ES-I3 (cell line): Measurements from ENCODE around the gene SSBP3.
"Not testable (repeated sequence)": the region's sequence is repeated elsewhere in the genome, so short reads cannot be mapped to it uniquely, and the experiment has no call there.

Source experiments
- H3K36me3 ChIP-seq: 2 replicates; pipeline ENCODE4 v1.6.1; 2013; ENCODE audit warnings: mild to moderate bottlenecking, low read length, control low read depth, moderate library complexity; ENCODE audit not compliant: insufficient read depth
- H3K4me1 ChIP-seq: 2 replicates; pipeline ENCODE4 v1.6.1; 2013; ENCODE audit warnings: mild to moderate bottlenecking, control low read depth, low read length; ENCODE audit not compliant: insufficient read depth
- H3K9ac ChIP-seq: 2 replicates; pipeline ENCODE4 v1.6.1; 2013; ENCODE audit warnings: low read depth, mild to moderate bottlenecking, low read length, moderate library complexity
- H3K9me3 ChIP-seq: 2 replicates; pipeline ENCODE4 v1.6.1; 2013; ENCODE audit warnings: mild to moderate bottlenecking, low read length, moderate library complexity; ENCODE audit not compliant: control insufficient read depth, insufficient read depth

Gene SSBP3

DNA sequence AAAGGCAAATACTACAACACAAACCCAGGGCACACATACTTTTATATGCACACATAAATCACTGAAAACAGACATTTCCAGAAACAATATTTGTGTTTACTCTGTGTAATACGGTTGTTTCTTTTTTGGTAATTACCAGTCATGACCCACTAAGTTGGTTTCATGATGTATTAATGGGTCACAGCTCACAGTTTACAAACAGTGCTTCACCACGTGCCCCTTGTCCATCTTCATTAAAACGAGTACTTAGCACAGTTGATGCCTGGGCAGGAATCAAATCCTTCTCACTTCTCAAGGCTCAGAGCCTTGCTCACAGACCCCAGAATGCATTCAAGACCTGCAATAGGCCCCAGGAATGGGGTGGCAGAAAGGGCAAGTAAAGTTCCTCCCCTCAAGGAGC lies 13.8 kb downstream of the SSBP3 start:
- Histone ChIP-seq H3K4me1 (peaks cover 6% of the 10 kb centered on the region; the same call in 1 of the 2 replicates), H3K9ac (no peak overlapping the region), H3K9me3 (no peaks in the 10 kb centered on the region), H3K36me3 (peaks cover 15% of the 10 kb centered on the region)

DNA sequence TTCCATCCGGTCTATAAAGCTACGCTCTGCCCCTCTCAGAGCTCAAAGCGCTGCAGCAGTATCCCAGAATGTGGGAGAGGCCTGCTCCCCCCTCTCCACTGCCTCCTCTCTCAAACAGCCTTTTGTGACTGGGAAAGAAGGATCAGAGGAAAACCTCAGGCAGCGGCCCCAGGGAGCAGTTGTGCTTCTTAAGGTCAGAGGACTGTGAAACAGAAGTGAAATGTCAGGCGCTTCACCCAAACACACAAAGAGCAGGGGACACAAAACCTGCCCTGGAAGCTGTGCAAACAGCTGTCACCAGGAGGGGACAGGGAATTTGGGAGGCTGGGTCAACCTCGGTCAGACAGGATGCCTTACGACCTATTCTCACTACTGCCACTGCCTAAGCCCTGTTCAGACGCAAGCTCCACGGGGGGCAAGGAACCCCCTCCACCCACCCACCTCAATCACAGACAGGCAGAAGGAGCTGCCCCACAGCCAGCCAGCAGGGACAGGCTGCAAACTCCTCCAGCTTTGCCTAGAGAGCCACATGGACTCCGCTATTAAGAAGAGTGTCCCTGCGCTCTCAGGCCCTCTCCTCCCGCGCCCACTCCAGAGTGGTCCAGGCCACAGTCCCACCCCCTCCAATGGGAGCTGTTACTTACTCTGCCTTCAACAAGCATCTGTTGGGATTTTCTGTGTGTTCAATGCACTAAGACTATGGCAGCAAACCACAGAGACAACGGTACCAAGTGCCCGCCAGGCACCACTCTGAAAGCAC lies 14.6 kb downstream of the SSBP3 start:
- H3K36me3 ChIP-seq = peaks cover 15% of the 10 kb centered on the region
- H3K4me1 ChIP-seq = peaks cover 6% of the 10 kb centered on the region; the same call in 1 of the 2 replicates
- no peak overlapping the region for H3K9ac ChIP-seq
- H3K9me3 ChIP-seq = no peaks in the 10 kb centered on the region

DNA sequence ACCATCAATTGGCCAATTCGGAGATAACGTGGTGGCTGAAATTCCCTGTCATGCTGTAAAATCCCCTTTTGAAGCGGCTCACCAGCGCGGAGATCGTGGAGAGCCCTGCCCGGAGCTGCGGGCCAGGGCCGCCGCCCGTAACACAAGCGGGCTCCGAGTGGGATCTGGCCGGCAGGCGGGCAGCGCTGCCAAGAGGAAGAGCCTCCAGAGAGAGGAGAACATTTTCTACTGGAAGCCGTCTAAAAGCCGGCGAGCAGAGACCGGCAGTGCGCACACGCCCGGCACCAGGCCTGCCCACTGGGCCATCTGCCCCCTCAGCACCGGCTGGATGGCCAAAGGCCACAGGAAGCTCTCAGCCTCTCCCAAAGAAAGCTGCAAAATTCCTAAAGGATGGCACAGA lies 15.5 kb downstream of the SSBP3 start:
- Histone ChIP-seq H3K36me3 (peaks cover 14% of the 10 kb centered on the region), H3K9ac (no peak overlapping the region), H3K4me1 (peaks cover 6% of the 10 kb centered on the region; the same call in 1 of the 2 replicates), H3K9me3 (no peaks in the 10 kb centered on the region)

DNA sequence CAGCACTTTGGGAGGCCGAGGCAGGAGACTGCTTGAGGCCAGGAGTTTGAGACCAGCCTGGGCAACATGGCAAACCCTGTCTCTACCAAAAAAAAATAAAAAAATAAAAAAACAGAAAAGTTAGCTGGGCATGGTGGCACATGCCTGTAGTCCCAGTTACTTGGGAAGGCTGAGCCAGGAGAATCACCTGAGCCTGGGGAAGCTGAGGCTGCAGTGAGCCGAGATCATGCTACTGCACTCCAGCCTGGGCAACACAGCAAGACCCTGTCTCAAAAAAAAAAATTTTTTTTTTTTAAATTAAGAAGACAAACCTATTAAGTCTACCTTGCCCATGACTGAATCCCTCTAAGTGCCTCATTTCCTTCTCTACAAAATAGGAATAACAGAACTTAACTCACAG lies 16.6 kb downstream of the SSBP3 start:
- not testable (repeated sequence) for H3K36me3 ChIP-seq, H3K9ac ChIP-seq, H3K9me3 ChIP-seq
- H3K4me1 ChIP-seq = peaks cover 12% of the 10 kb centered on the region; the same call in 1 of the 2 replicates

DNA sequence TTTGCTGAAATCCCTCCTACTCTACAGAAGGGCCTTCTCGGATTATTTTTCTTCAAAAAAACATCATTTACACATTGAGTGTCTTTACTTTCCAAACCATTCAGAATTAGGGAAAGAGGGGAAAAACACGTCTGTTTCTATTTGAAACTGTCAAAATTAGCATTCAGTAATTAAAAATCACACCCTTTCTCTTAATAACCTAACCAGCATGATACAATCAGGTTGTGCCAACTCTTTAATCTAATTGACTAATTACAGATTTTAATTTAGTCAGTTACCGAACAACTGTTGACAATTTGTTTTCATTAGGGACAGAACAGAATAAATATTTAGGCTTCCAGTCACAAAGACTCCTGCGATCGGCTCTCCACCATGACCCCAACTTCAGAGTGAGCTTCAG lies 18.8 kb downstream of the SSBP3 start:
- Histone ChIP-seq H3K9ac (no peak overlapping the region), H3K9me3 (no peaks in the 10 kb centered on the region), H3K36me3 (peaks cover 9% of the 10 kb centered on the region), H3K4me1 (peaks cover 12% of the 10 kb centered on the region; the same call in 1 of the 2 replicates)

DNA sequence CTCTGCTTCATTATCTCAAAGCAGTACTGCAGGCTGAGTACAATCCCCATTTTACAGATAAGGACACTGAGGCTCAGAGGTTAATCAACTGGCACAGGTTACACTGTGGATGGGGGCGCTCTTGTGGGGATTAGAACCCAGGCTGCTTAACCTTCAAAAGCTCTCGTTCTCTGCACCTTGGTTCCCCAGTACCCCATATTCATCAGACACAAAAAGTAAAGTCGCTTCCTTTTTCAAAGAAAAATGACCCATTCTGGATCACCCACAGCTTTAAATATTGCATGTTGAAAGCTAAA lies 20.5 kb downstream of the SSBP3 start:
- peaks cover 13% of the 10 kb centered on the region; the same call in 1 of the 2 replicates for H3K4me1 ChIP-seq
- no peaks in the 10 kb centered on the region for H3K9me3 ChIP-seq
- no peak overlapping the region for H3K9ac ChIP-seq
- H3K36me3 ChIP-seq = peaks cover 7% of the 10 kb centered on the region

DNA sequence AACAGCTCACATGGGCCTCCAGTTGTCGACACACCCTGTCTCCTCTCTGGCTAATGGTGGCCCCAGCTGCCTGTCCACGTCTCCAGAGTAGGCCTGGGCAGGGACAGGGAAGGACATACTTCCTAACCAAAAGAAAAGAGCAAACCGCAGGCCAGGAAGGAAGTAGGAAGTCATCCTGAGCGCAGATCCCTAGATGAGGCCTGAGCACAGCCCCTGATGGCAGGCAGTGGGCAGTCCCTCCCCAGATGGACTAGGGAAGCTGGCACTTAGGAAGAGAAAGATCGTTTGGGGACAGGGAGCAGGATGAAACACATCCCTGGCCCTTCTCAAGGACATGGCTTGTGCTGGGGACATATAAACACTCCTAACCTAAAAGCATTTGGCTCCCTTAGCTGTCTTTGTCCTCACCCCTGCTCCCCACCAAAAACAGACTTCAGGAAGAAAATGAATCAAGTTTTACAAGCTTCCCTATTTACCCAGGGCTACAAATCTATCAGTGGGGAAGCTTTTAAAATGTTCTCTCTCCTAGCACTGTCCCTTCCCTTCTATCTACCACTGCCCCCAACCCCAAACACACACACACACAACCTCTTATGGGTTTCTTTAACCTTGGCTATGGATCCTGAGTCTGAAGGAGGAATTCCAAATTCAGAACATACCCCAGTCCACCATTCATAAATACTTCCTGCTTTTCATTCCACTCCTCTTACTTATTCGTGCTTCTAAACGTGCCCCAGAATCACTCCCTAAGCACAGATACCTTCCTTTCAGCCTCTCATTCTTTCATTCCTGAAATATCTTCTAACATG lies 21.1 kb downstream of the SSBP3 start:
- Histone ChIP-seq H3K9me3 (no peaks in the 10 kb centered on the region), H3K9ac (no peak overlapping the region), H3K4me1 (peaks cover 18% of the 10 kb centered on the region), H3K36me3 (peaks cover 7% of the 10 kb centered on the region)

DNA sequence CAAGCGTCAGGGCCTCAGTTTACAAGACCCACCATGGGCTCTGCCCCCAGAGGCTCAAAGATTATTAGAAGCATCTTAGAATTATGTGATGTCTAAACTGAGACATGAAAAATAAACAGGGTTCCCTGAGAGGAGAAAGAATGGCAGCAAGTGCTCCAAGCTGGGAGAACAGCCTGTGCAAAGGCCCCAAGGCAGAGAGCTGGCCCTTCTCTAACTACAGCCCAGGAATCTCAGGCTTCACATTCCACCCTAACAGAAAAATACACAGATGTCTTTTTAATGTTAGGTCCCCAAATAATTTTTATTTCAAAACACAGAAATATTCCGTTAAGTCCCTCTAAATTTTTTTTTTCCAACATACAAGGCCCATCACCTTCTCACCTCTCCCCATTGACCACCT lies 21.7 kb downstream of the SSBP3 start:
- H3K9ac ChIP-seq = no peak overlapping the region
- H3K4me1 ChIP-seq = peaks cover 25% of the 10 kb centered on the region
- H3K36me3 ChIP-seq = peaks cover 7% of the 10 kb centered on the region
- no peaks in the 10 kb centered on the region for H3K9me3 ChIP-seq

DNA sequence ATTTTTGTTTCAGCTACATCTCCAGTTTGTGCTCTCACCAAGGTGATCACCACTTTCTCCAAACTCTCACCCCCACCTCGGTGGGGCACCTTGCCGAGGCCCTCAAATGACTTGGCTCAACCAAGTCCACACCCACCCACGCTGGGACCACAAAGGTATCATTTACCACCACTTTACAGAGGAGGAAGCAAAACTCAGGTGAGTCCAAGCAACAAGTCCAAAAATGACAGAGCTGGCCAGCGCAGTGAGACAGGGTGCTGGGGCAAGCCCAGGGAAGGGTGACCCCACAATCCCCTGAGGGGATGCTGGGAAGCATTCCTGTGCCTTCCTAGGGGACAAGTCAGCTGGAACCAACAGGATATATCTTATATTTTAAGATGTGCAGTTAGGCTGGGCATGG lies 24.7 kb downstream of the SSBP3 start:
- Histone ChIP-seq H3K36me3 (peaks cover 7% of the 10 kb centered on the region), H3K9me3 (no peaks in the 10 kb centered on the region), H3K9ac (no peak overlapping the region), H3K4me1 (peaks cover 52% of the 10 kb centered on the region)

DNA sequence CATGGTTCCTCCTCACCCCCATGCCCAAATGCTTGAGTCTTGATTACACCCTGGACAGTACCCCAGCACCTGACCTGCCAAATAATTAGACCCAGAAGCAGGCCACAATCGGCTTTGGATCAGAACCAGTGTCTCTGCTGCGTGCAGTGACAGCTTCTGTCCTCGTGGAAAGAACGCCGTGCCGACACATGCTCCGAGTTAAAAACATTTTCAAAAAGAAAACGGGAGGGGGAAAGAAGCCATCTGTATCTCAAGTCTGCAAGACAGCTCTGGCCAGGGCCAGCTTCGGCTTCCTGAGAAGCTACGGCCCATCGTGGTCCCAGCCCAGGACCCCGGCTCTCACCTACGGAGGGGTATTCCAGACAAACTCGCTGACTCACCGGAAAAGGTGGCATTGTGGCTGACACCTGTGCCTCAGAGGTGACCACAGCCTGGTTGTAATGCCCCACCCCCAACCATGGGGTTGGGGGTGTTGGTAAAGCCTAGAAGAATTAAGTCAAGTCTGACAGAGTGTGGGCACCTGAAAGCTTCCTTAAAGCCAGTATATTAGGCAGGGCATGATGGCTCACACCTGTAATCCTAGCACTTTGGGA lies 25.8 kb downstream of the SSBP3 start:
- H3K9ac ChIP-seq = no peak overlapping the region

DNA sequence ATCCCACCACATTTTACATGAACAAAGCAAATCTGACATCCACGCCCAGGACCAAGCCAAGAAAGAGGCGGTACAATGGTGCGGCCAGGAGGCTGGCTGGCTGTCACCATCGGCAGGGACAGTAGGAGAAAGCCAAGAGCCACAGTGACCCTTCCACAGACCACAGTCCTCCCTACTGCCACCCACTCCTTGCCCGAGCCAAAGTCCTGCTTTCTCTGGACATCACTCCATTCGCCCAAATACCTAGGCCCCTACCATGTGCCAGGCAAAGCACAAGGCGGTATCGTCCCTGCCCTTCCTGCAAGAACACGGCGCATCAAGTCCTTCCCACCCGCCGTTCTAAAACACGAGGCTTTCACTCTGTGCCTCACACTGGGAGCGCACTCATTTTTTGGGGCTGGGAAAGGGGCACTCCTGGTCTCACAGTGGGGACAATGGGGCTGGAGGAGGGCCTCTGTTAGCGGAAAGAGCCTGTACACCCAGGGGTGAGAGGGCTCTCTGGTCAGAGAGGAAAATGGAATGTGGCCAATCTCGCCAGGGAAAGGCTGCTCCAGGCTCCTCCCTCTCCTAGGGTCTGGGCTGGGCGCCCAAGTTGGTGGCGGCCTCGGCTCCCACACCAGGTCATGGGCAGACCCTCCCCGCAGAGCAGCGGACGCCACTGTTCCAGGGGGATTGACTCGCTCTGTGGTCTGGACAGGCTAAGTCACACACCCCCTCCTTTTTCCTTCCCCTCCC lies 26.5 kb downstream of the SSBP3 start:
- Histone ChIP-seq H3K9me3 (no peaks in the 10 kb centered on the region), H3K9ac (peak overlapping the region; percentile 8; the same call in 1 of the 2 replicates), H3K4me1 (peaks cover 62% of the 10 kb centered on the region), H3K36me3 (peaks cover 5% of the 10 kb centered on the region)

More for the DNA sequence above, 25.8 kb downstream of the SSBP3 start:
- Histone ChIP-seq H3K36me3 (peaks cover 7% of the 10 kb centered on the region), H3K9me3 (no peaks in the 10 kb centered on the region), H3K4me1 (peaks cover 61% of the 10 kb centered on the region)

DNA sequence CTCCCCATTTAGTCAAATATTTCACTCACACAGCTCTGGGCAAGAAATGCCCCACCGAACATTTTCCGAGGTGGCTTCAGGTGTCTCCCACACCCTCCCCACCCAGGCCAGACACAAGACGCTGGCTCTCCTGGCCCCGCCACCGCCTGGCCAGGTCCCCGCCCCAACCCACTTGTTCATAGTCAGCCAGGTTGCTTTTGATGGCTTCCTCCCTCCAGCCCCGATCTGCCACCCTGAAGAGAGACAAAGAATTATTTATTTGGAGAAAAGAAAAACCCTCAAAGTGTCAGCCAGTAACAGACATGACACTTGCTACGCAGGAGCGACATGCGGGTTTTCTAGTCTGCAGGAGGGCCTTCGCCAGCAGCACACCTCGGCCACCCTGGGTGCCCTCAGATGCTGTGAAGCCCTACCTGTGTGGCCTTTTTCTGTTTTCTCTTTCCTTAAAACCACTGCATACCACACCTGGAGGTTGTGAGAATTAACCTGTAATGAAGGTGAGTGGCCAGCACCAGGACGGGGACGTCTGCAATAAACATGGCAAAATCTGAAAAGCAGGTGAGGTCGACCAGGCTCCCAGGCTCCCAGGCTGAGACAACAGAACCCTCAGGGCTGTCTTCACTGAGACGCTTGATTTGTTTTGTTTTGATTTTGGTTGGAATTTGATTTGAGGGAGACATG lies 27.2 kb downstream of the SSBP3 start:
- Histone ChIP-seq H3K4me1 (peaks cover 69% of the 10 kb centered on the region), H3K9me3 (no peaks in the 10 kb centered on the region), H3K36me3 (no peaks in the 10 kb centered on the region), H3K9ac (peak overlapping the region; percentile 8; the same call in 1 of the 2 replicates)

DNA sequence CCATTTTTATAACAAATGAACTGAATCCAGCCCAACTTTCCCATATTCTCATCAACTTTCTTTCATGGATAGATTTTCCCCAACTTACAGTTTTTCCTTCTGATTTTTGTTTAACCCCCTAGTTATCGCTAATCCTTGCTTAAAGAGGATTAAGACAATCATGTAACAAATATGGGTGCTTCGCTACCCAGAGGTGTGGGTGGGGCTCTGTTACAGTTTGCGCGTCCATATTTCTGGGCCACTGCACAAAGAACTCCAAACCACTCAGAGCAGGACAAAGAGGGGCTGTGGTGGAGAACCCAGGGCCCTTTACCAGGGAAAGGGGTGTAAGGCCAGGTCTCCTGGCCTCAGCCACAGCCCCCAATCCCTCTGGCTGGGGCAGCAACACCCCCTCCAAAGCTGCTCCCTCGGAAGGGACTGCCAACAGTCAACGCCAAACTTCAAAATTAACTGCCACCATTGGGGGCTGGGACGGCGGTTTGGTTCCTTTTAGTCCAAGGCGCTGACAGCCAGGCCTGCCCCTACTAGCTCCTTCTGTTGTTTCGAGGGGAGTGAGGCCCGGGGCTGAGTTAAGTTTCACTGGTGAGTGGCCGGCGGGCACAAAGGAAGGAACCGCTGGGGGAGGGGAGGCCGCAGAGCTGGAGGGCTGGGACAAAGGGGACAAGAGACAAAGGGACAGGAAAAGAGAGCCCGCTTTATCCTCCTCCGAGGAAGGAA lies 27.9 kb downstream of the SSBP3 start:
- Histone ChIP-seq H3K4me1 (peaks cover 73% of the 10 kb centered on the region), H3K9ac (peak overlapping the region; percentile 9; the same call in 1 of the 2 replicates)

More for the DNA sequence above, 27.9 kb downstream of the SSBP3 start:
- no peaks in the 10 kb centered on the region for H3K36me3 ChIP-seq
- H3K9me3 ChIP-seq = no peaks in the 10 kb centered on the region
